K562 (cell line): ENCODE data around the gene BTN3A1. TPM values are rescaled to one million over a fixed set of nuclear protein-coding genes. Genes with fewer than 3 reads are reported as not detected.

Experiments
- AFF1 ChIP-seq, 2 experiments: fragments of 450-650 bp; IDR thresholded peaks; 2 replicates each; pipeline ENCODE4 v1.6.1; 2018; ENCODE audit warnings: mild to moderate bottlenecking in 2 of 2, low read depth in 1 of 2; ENCODE audit not compliant: partially characterized antibody in 2 of 2
- DDX20 ChIP-seq: fragments of 450-650 bp; IDR thresholded peaks from 2 replicates; pipeline ENCODE4 v1.6.1; 2016; ENCODE audit warnings: missing genetic modification characterization, low read depth, mild to moderate bottlenecking, missing compliant biosample characterization, moderate library complexity
- KLF13 ChIP-seq: fragments of 450-650 bp; IDR thresholded peaks from 2 replicates; pipeline ENCODE4 v1.6.1; 2016; ENCODE audit warnings: missing genetic modification characterization, low read depth, mild to moderate bottlenecking, missing compliant biosample characterization, moderate library complexity, borderline replicate concordance
- SMAD4 ChIP-seq: fragments of 250-450 bp; sonication (Bioruptor Pico); conservative IDR thresholded peaks from 2 replicates; pipeline ENCODE4 v1.8.0; 2021; ENCODE audit warnings: inconsistent platforms, mild to moderate bottlenecking, moderate library complexity
- ZNF436 ChIP-seq: fragments of 250-450, 450-650 bp; sonication (Bioruptor Pico); formaldehyde crosslinking; IDR thresholded peaks from 2 replicates; pipeline ENCODE4 v1.7.0; 2020; ENCODE audit warnings: mild to moderate bottlenecking
- polyA plus RNA-seq, 8 experiments: library from polyadenylated mRNA; depleted of rRNA in 4 of 8; stranded (reverse) in 5 of 8; unstranded in 3 of 8; fragments of >200 nt; fragmentation: Nextera tagmentation in 2 of 8; fragmentation: Illumina TruSeq in 1 of 8; extraction: Ambion mirVana in 2 of 8; extraction: Trizol in 1 of 8; gene quantifications; 2 replicates each; pipeline versions ENCODE4 v1.2.1 to v1.2.3, GENCODE V29; 2011 to 2014; ENCODE audit warnings: inconsistent platforms in 1 of 8, missing spikeins in 1 of 8
- total RNA-seq, 7 experiments: library from RNA; depleted of rRNA in 6 of 7; stranded (reverse); fragments of >200 nt in 6 of 7; fragmentation: Illumina TruSeq in 2 of 7; extraction: Trizol in 2 of 7; gene quantifications; 2 replicates each; pipeline versions ENCODE4 v1.2.1 to v1.2.3, GENCODE V29; 2011 to 2021; ENCODE audit warnings: low replicate concordance in 1 of 7
- TF ChIP-seq, protein P1 (sequence below): fragments of 250-450 bp; sonication (Bioruptor Pico); IDR thresholded peaks from 2 replicates; pipeline ENCODE4 v1.4.0; 2020

BTN3A1 gene
- total and polyA plus RNA-seq, 9 of the 15 experiments (the other 6 are each of a cell fraction or from before 2014, with no cell fraction given): 0.84 to 8.5 (median 3.9) TPM

GRCh38 chr6:26457264-26457805 is 55.3 kb downstream of the BTN3A1 start (continued):
- TF ChIP-seq AFF1 (IDR thresholded peaks at IDR 0.05; ENCODE audit: low read depth in 1 of 2, partially characterized antibody in 2 of 2) (peak in 1 of 2 experiments; percentile 11), DDX20 (tag) (no peak), ZNF436 (CRISPR knock-in tag) (no peak), SMAD4 (CRISPR knock-in tag) (no peak), KLF13 (no peak)
- TF ChIP-seq, protein P1, sequence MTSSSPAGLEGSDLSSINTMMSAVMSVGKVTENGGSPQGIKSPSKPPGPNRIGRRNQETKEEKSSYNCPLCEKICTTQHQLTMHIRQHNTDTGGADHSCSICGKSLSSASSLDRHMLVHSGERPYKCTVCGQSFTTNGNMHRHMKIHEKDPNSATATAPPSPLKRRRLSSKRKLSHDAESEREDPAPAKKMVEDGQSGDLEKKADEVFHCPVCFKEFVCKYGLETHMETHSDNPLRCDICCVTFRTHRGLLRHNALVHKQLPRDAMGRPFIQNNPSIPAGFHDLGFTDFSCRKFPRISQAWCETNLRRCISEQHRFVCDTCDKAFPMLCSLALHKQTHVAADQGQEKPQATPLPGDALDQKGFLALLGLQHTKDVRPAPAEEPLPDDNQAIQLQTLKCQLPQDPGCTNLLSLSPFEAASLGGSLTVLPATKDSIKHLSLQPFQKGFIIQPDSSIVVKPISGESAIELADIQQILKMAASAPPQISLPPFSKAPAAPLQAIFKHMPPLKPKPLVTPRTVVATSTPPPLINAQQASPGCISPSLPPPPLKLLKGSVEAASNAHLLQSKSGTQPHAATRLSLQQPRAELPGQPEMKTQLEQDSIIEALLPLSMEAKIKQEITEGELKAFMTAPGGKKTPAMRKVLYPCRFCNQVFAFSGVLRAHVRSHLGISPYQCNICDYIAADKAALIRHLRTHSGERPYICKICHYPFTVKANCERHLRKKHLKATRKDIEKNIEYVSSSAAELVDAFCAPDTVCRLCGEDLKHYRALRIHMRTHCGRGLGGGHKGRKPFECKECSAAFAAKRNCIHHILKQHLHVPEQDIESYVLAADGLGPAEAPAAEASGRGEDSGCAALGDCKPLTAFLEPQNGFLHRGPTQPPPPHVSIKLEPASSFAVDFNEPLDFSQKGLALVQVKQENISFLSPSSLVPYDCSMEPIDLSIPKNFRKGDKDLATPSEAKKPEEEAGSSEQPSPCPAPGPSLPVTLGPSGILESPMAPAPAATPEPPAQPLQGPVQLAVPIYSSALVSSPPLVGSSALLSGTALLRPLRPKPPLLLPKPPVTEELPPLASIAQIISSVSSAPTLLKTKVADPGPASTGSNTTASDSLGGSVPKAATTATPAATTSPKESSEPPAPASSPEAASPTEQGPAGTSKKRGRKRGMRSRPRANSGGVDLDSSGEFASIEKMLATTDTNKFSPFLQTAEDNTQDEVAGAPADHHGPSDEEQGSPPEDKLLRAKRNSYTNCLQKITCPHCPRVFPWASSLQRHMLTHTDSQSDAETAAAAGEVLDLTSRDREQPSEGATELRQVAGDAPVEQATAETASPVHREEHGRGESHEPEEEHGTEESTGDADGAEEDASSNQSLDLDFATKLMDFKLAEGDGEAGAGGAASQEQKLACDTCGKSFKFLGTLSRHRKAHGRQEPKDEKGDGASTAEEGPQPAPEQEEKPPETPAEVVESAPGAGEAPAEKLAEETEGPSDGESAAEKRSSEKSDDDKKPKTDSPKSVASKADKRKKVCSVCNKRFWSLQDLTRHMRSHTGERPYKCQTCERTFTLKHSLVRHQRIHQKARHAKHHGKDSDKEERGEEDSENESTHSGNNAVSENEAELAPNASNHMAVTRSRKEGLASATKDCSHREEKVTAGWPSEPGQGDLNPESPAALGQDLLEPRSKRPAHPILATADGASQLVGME (CRISPR knock-in tag): no peak
- TF ChIP-seq, all 486 proteins: peak for 10
